Ishikawa (cell line): ENCODE measurements around the gene CREB3L2.

ENCODE experiments used
- CEBPB ChIP-seq: IDR thresholded peaks from 2 replicates; pipeline ENCODE4 v1.6.1; 2012
- CREB1 ChIP-seq: IDR thresholded peaks from 2 replicates; pipeline ENCODE4 v1.6.1; 2012; ENCODE audit warnings: low read depth
- EGR1 ChIP-seq: IDR thresholded peaks from 2 replicates; pipeline ENCODE4 v1.6.1; 2012
- EP300 ChIP-seq: IDR thresholded peaks from 2 replicates; pipeline ENCODE4 v1.6.1; 2012; ENCODE audit warnings: borderline replicate concordance
- FOXM1 ChIP-seq: IDR thresholded peaks from 2 replicates; pipeline ENCODE4 v1.6.1; 2012; ENCODE audit warnings: low read depth, borderline replicate concordance
- MAX ChIP-seq: IDR thresholded peaks from 2 replicates; pipeline ENCODE4 v1.6.1; 2012
- NFIC ChIP-seq: IDR thresholded peaks from 2 replicates; pipeline ENCODE4 v1.6.1; 2012
- RAD21 ChIP-seq: IDR thresholded peaks from 2 replicates; pipeline ENCODE4 v1.6.1; 2012; ENCODE audit warnings: low read depth
- REST ChIP-seq: IDR thresholded peaks from 2 replicates; pipeline ENCODE4 v1.6.1; 2012; ENCODE audit warnings: low read depth, mild to moderate bottlenecking
- TAF1 ChIP-seq: IDR thresholded peaks from 2 replicates; pipeline ENCODE4 v1.6.1; 2012; ENCODE audit warnings: low read depth, mild to moderate bottlenecking
- TCF12 ChIP-seq: IDR thresholded peaks from 2 replicates; pipeline ENCODE4 v1.6.1; 2012; ENCODE audit warnings: low read depth
- TEAD4 ChIP-seq: IDR thresholded peaks from 2 replicates; pipeline ENCODE4 v1.6.1; 2012
- USF1 ChIP-seq: IDR thresholded peaks from 2 replicates; pipeline ENCODE4 v1.6.1; 2012
- YY1 ChIP-seq: IDR thresholded peaks from 2 replicates; pipeline ENCODE4 v1.6.1; 2012; ENCODE audit warnings: low read depth
- ZBTB7A ChIP-seq: IDR thresholded peaks from 2 replicates; pipeline ENCODE4 v1.6.1; 2012; ENCODE audit warnings: low read depth

CREB3L2 gene

GRCh38 chr7:137875746-137876145 is 126.1 kb downstream of the CREB3L2 start:
- TF ChIP-seq TCF12 (no peak), TAF1 (no peak), NFIC (no peak), CREB1 (no peak), YY1 (no peak), RAD21 (no peak), MAX (no peak), USF1 (no peak), ZBTB7A (no peak), EGR1 (no peak), TEAD4 (no peak)

- TF ChIP-seq MAX (no peak), TEAD4 (no peak), NFIC (no peak), EGR1 (no peak), TAF1 (no peak), CREB1 (no peak)
These were observed 127.7 kb downstream of the CREB3L2 start for GRCh38 chr7:137873979-137874777.

GRCh38 chr7:137873524-137873923 is 128.4 kb downstream of the CREB3L2 start:
- TF ChIP-seq TEAD4 (no peak), MAX (no peak), TCF12 (no peak), REST (no peak), FOXM1 (no peak), YY1 (no peak), CREB1 (no peak), RAD21 (no peak), NFIC (no peak), EGR1 (no peak), TAF1 (no peak), ZBTB7A (no peak), USF1 (no peak), EP300 (no peak), CEBPB (no peak)

- no peak for TF ChIP-seq FOXM1
- TF ChIP-seq REST = no peak
- TF ChIP-seq MAX = no peak
- no peak for TF ChIP-seq EP300
- no peak for TF ChIP-seq NFIC
- no peak for TF ChIP-seq CREB1
- TF ChIP-seq EGR1 = no peak
- no peak for TF ChIP-seq ZBTB7A
- no peak for TF ChIP-seq RAD21
- no peak for TF ChIP-seq USF1
- no peak for TF ChIP-seq TAF1
- TF ChIP-seq TCF12 = no peak
- TF ChIP-seq CEBPB = no peak
These were observed 130.5 kb downstream of the CREB3L2 start for GRCh38 chr7:137871170-137871915.
